WTC11 (cell line): Measurements from ENCODE around the gene MAPK11. TPM values are rescaled to one million over a fixed set of nuclear protein-coding genes. Genes with fewer than 3 reads are reported as not detected.

Experiments used
- ATAC-seq: fragments of 200-7000 bp; cut with Tn5 transposase; 2 replicates; pipeline ENCODE4 v1.10.0; 2021; ENCODE audit warnings: mild to moderate bottlenecking, moderate library complexity
- CTCF ChIA-PET: fragments of 300-600 bp; sonication (Branson Sonifier 250); formaldehyde crosslinking; loops from one replicate; lab custom pipeline; 2021; ENCODE audit warnings: antibody characterized with exemption; lab: Charles Lee
- POLR2A ChIA-PET: fragments of 350-600 bp; sonication (Branson Sonifier 250); formaldehyde crosslinking; loops from one replicate; lab custom pipeline; 2021; ENCODE audit warnings: antibody characterized with exemption; lab: Charles Lee
- DNase-seq: peaks from one replicate; pipeline ENCODE4 v3.0.0; 2021; ENCODE audit warnings: low spot score
- H3K27ac Mint-ChIP-seq: 2 replicates; pipeline ENCODE4 v1.8.0; 2021; ENCODE audit warnings: mixed read lengths
- H3K27me3 Mint-ChIP-seq: 2 replicates; pipeline ENCODE4 v1.8.0; 2021; ENCODE audit warnings: low read depth, mild to moderate bottlenecking, moderate library complexity, mixed read lengths
- H3K36me3 Mint-ChIP-seq: 2 replicates; pipeline ENCODE4 v1.8.0; 2021; ENCODE audit warnings: mixed read lengths
- H3K4me1 Mint-ChIP-seq: 2 replicates; pipeline ENCODE4 v1.8.0; 2022; ENCODE audit warnings: mixed read lengths
- H3K4me3 Mint-ChIP-seq: 2 replicates; pipeline ENCODE4 v1.8.0; 2021; ENCODE audit warnings: mild to moderate bottlenecking, moderate library complexity, mixed read lengths
- H3K9me3 Mint-ChIP-seq: 2 replicates; pipeline ENCODE4 v1.8.0; 2021; ENCODE audit warnings: mixed read lengths
- AR ChIP-seq: fragments of 250-450 bp; sonication (Bioruptor Pico); IDR thresholded peaks from 2 replicates; pipeline ENCODE4 v1.9.0; 2021; ENCODE audit warnings: mild to moderate bottlenecking
- CDX4 ChIP-seq: fragments of 250-450 bp; sonication (Bioruptor Pico); IDR thresholded peaks from 2 replicates; pipeline ENCODE4 v1.9.0; 2021; ENCODE audit warnings: moderate library complexity, mild to moderate bottlenecking, inconsistent platforms, borderline replicate concordance
- E2F4 ChIP-seq: sonication (generic); formaldehyde crosslinking; IDR thresholded peaks from 2 replicates; pipeline ENCODE4 v1.8.1; 2022; ENCODE audit warnings: low read depth, mild to moderate bottlenecking, moderate library complexity, missing genetic modification reagents, borderline replicate concordance
- ERG ChIP-seq: fragments of 250-450 bp; sonication (Bioruptor Pico); IDR thresholded peaks from 2 replicates; pipeline ENCODE4 v1.8.0; 2021; ENCODE audit warnings: mild to moderate bottlenecking
- ESRRA ChIP-seq: sonication (generic); formaldehyde crosslinking; IDR thresholded peaks from 2 replicates; pipeline ENCODE4 v1.8.1; 2022; ENCODE audit warnings: mild to moderate bottlenecking, missing genetic modification reagents, borderline replicate concordance
- GABPB1 ChIP-seq: sonication (generic); formaldehyde crosslinking; IDR thresholded peaks from 2 replicates; pipeline ENCODE4 v1.8.1; 2023; ENCODE audit warnings: mild to moderate bottlenecking, missing genetic modification reagents
- KAT7 ChIP-seq: sonication (generic); formaldehyde crosslinking; IDR thresholded peaks from 2 replicates; pipeline ENCODE4 v1.8.1; 2023; ENCODE audit warnings: missing genetic modification reagents, mild to moderate bottlenecking, borderline replicate concordance
- MXD4 ChIP-seq: fragments of 250-450 bp; sonication (Bioruptor Pico); IDR thresholded peaks from 2 replicates; pipeline ENCODE4 v1.8.0; 2021; ENCODE audit warnings: mild to moderate bottlenecking, moderate library complexity, borderline replicate concordance
- MYBL2 ChIP-seq: sonication (generic); formaldehyde crosslinking; IDR thresholded peaks from 2 replicates; pipeline ENCODE4 v1.8.1; 2023; ENCODE audit warnings: mild to moderate bottlenecking, moderate library complexity, missing genetic modification reagents
- NFATC4 ChIP-seq: fragments of 250-450 bp; sonication (Bioruptor Pico); IDR thresholded peaks from 2 replicates; pipeline ENCODE4 v1.9.0; 2021; ENCODE audit warnings: mild to moderate bottlenecking
- NFYB ChIP-seq: sonication (generic); formaldehyde crosslinking; conservative IDR thresholded peaks from 2 replicates; pipeline ENCODE4 v1.8.0; 2022; ENCODE audit warnings: low read depth, missing genetic modification reagents
- NR1H2 ChIP-seq: sonication (generic); formaldehyde crosslinking; IDR thresholded peaks from 2 replicates; pipeline ENCODE4 v1.9.0; 2021; ENCODE audit warnings: mild to moderate bottlenecking, moderate library complexity, missing genetic modification reagents
- NR2C2 ChIP-seq: sonication (generic); formaldehyde crosslinking; IDR thresholded peaks from 2 replicates; pipeline ENCODE4 v1.8.0; 2022; ENCODE audit warnings: mild to moderate bottlenecking, missing genetic modification reagents
- OVOL2 ChIP-seq: fragments of 250-450 bp; sonication (Bioruptor Pico); IDR thresholded peaks from 2 replicates; pipeline ENCODE4 v1.9.0; 2021; ENCODE audit warnings: mild to moderate bottlenecking, borderline replicate concordance
- PRDM15 ChIP-seq: sonication (generic); formaldehyde crosslinking; IDR thresholded peaks from 2 replicates; pipeline ENCODE4 v1.8.0; 2022; ENCODE audit warnings: missing genetic modification reagents
- SMAD4 ChIP-seq: sonication (generic); formaldehyde crosslinking; IDR thresholded peaks from 2 replicates; pipeline ENCODE4 v1.8.0; 2022; ENCODE audit warnings: mild to moderate bottlenecking, missing genetic modification reagents
- TEAD4 ChIP-seq: sonication (generic); formaldehyde crosslinking; IDR thresholded peaks from 2 replicates; pipeline ENCODE4 v1.8.0; 2022; ENCODE audit warnings: mild to moderate bottlenecking, missing genetic modification reagents
- ZBTB43 ChIP-seq: sonication (generic); formaldehyde crosslinking; IDR thresholded peaks from 2 replicates; pipeline ENCODE4 v1.8.1; 2023; ENCODE audit warnings: mild to moderate bottlenecking, missing genetic modification reagents
- ZNF232 ChIP-seq: sonication (generic); formaldehyde crosslinking; IDR thresholded peaks from 2 replicates; pipeline ENCODE4 v1.8.0; 2022; ENCODE audit warnings: mild to moderate bottlenecking, missing genetic modification reagents
- ZNF512 ChIP-seq: sonication (generic); formaldehyde crosslinking; IDR thresholded peaks from 2 replicates; pipeline ENCODE4 v1.8.1; 2022; ENCODE audit warnings: missing genetic modification reagents, borderline replicate concordance
- total RNA-seq: library from RNA; stranded (reverse); gene quantifications from 3 replicates; pipeline ENCODE4 v1.2.3, GENCODE V29; 2021

MAPK11 gene
- total RNA-seq, 1 experiment from 2014 or later: 2.3 TPM

GRCh38 chr22:50278956-50279619 lies 8.9 kb upstream of the MAPK11 start:
- ChIA-PET CTCF (interaction anchor here (0.6 kb wide), 1 partner anchor 50 kb away, joined by 6 read pairs; no protein-coding TSS in a partner anchor), POLR2A (no interaction called here)
- H3K27ac Mint-ChIP-seq: no peak overlapping the region
- no peak for TF ChIP-seq ZNF232 (CRISPR knock-in tag)
- no peak overlapping the region for H3K4me3 Mint-ChIP-seq
- DNase-seq: no peak
- no peaks in the 10 kb centered on the region for H3K27me3 Mint-ChIP-seq
- H3K9me3 Mint-ChIP-seq: no peaks in the 10 kb centered on the region
- no peak for ATAC-seq
- no peaks in the 10 kb centered on the region for H3K4me1 Mint-ChIP-seq
- peaks cover 47% of the 10 kb centered on the region for H3K36me3 Mint-ChIP-seq

- no peak overlapping the region for H3K4me3 Mint-ChIP-seq
- H3K36me3 Mint-ChIP-seq: peaks cover 47% of the 10 kb centered on the region
- ChIA-PET POLR2A (no interaction called here), CTCF (no interaction called here)
- H3K4me1 Mint-ChIP-seq: no peaks in the 10 kb centered on the region
- no peaks in the 10 kb centered on the region for H3K27me3 Mint-ChIP-seq
- no peak overlapping the region for H3K27ac Mint-ChIP-seq
- ATAC-seq: no peak
- DNase-seq: no peak
- TF ChIP-seq MYBL2 (CRISPR knock-in tag) (no peak), PRDM15 (CRISPR knock-in tag) (no peak), CDX4 (no peak), NR2C2 (CRISPR knock-in tag) (no peak), TEAD4 (no peak), ESRRA (no peak), NR1H2 (CRISPR knock-in tag) (no peak), SMAD4 (CRISPR knock-in tag) (no peak), OVOL2 (no peak), NFYB (no peak)
- H3K9me3 Mint-ChIP-seq: no peaks in the 10 kb centered on the region
Measured at GRCh38 chr22:50278461-50278860, 8.3 kb upstream of the MAPK11 start.

- Mint-ChIP-seq H3K4me1 (no peaks in the 10 kb centered on the region), H3K27ac (no peak overlapping the region), H3K27me3 (peaks cover 2% of the 10 kb centered on the region), H3K4me3 (no peak overlapping the region), H3K36me3 (peaks cover 47% of the 10 kb centered on the region), H3K9me3 (no peaks in the 10 kb centered on the region)
- CTCF ChIA-PET: no interaction called here
- ATAC-seq (no peak), DNase-seq (no peak)
- POLR2A ChIA-PET: no interaction called here
- TF ChIP-seq MYBL2 (CRISPR knock-in tag) (no peak), ERG (no peak), MXD4 (CRISPR knock-in tag) (no peak), ZNF512 (CRISPR knock-in tag) (no peak), NFATC4 (CRISPR knock-in tag) (no peak), GABPB1 (CRISPR knock-in tag) (no peak), ZBTB43 (CRISPR knock-in tag) (no peak), KAT7 (CRISPR knock-in tag) (no peak), E2F4 (no peak), AR (CRISPR knock-in tag) (no peak)
Measured at GRCh38 chr22:50277761-50278160, 7.6 kb upstream of the MAPK11 start.
